Right lobe of liver (tissue), 6 donors: ENCODE data around the gene DLAT. TPM values are rescaled to one million over a fixed set of nuclear protein-coding genes. Genes with fewer than 3 reads are reported as not detected.
A peak's percentile ranks its signal among the peaks of the same experiment; 100 is the strongest.

ENCODE experiments used
- ATAC-seq, 4 donors: fragments of 200-7000 bp; cut with Tn5 transposase; one replicate each; pipeline ENCODE4 v1.9.1; 2020; ENCODE audit warnings: mild to moderate bottlenecking in 4 of 4, moderate library complexity in 4 of 4
- DNase-seq, 3 donors: peaks; one replicate each; pipeline ENCODE4 v3.0.0-alpha.2; 2020
- H3K27ac ChIP-seq, 3 donors: fragments of 200-600 bp; one replicate each; pipeline ENCODE4 v1.8.0; 2022
- H3K27me3 ChIP-seq, 2 donors: fragments of 200-600 bp; one replicate each; pipeline ENCODE4 v1.8.0; 2022
- H3K36me3 ChIP-seq, 4 donors: fragments of 200-600 bp; sonication (generic) in 1 of 4; one replicate each; pipeline versions ENCODE4 v1.5.1 to v1.8.0; 2017 to 2022; ENCODE audit warnings: control low read depth in 1 of 4
- H3K4me1 ChIP-seq, 4 donors: fragments of 200-600 bp; sonication (generic) in 1 of 4; one replicate each; pipeline versions ENCODE4 v1.5.1 to v1.8.0; 2017 to 2022; ENCODE audit warnings: control low read depth in 1 of 4
- H3K4me3 ChIP-seq, 3 donors: fragments of 200-600 bp; one replicate each; pipeline ENCODE4 v1.8.0; 2022
- H3K9me3 ChIP-seq, 4 donors: fragments of 200-600 bp; sonication (generic) in 1 of 4; one replicate each; pipeline versions ENCODE4 v1.5.1 to v1.8.0; 2017 to 2022; ENCODE audit warnings: control low read depth in 1 of 4
- CTCF ChIP-seq, 4 donors: fragments of 200-600 bp in 3 of 4; fragments of 450-650 bp in 1 of 4; IDR thresholded peaks; one replicate each; pipeline versions ENCODE4 v1.5.1 to v1.8.0; 2016 to 2022; ENCODE audit warnings: antibody characterized with exemption in 4 of 4, mild to moderate bottlenecking in 2 of 4
- POLR2A ChIP-seq: fragments of 450-650 bp; IDR thresholded peaks from one replicate; pipeline ENCODE4 v1.6.1; 2017; ENCODE audit warnings: antibody characterized with exemption, mild to moderate bottlenecking
- whole genome bisulfite sequencing: methylation state at CpG from one replicate; pipeline ENCODE4 v1.1.6; 2018; ENCODE audit warnings: low coverage, low lambda C conversion rate; ENCODE audit not compliant: insufficient coverage; ENCODE audit errors: missing lambda C conversion rate; 5-methylcytosine and 5-hydroxymethylcytosine counted together
- intact Hi-C, 2 donors: fragments of 100-400 bp; cut with DNase I; formaldehyde crosslinking; loops; one replicate each; pipeline versions ENCODE4 v1.11.2 to v1.14.1; 2022
- total RNA-seq, 6 experiments: library from RNA; depleted of rRNA in 2 of 6; stranded (reverse); fragments of >200 nt in 2 of 6; fragmentation: NEBNext Ultra II Directional in 3 of 6; extraction: Animal tissue kit (Norgen Biotek cat#: 25700) in 3 of 6; gene quantifications; one replicate each; pipeline versions ENCODE4 v1.1.0 to v1.2.4, GENCODE V29; 2016 to 2023
- donor health status: DM: no; HTN: yes; CAD: no.
- donor health status: DM: no; HTN: no; CAD: no.
- donor health status: DM: no; HTN: no; CAD: no.
- donor health status: DM: no; HTN: yes; CAD: no.
- donor health status: DM: no; HTN: yes; CAD: no.

The DLAT gene
- total RNA-seq, 6 experiments from 2014 or later: 10.8 to 37.4 (median 23.3) TPM

DNA sequence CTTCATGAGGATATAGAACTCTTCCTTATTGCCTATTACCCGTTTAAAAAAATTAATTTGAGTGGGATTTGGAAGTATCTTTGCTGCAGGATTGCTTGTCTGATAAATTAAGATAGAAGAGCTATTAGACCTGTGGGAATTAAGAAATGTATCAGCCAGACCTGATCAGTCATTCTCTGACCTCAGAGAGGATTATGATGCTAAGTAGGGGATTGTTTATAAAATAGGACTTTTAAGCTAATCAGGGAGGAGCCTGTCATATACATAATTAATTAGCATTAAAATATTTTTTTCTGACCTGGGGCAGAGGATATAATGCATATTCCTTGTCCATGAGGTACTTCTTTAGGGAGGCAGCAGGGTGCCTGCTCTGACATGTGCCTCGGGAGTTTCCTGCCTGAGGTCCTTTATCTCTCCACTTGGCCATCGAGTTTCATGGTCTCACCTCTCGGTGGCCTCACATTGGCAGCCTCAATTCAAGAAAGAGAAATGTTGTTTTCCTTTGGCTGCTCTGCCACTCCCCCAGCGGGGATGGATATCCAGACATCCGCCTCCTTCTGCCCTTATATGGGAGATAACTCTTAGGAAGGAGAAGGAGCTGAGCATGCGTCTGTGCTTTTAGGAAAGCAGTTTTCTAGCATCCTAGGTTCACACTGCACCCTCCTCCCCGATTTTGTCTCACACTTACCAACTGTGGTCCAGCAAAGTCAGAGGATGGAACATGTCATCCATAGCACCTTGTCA is 47.0 kb upstream of the DLAT start:
- Histone ChIP-seq H3K36me3 (peaks cover 0 to 7% (median 0%) of the 10 kb centered on the region in 4 donors), H3K4me3 (peak overlapping the region; percentile 49 to 61 (median 54)), H3K4me1 (peaks cover 0 to 7% (median 0%) of the 10 kb centered on the region in 4 donors), H3K27ac (peak overlapping the region in 1 of 3 donors; percentile 51), H3K9me3 (no peaks in the 10 kb centered on the region), H3K27me3 (no peaks in the 10 kb centered on the region)
- 51% methylated on average over 7 of the region's 8 CpGs for WGBS
- peak in 1 of 3 donors; percentile 23 for DNase-seq
- intact Hi-C loops: no loop called here
- peak in 2 of 4 donors; percentile 4 to 17 for ATAC-seq
- TF ChIP-seq CTCF (IDR thresholded peaks at IDR 0.05): no peak
- TF ChIP-seq POLR2A: no peak

DNA sequence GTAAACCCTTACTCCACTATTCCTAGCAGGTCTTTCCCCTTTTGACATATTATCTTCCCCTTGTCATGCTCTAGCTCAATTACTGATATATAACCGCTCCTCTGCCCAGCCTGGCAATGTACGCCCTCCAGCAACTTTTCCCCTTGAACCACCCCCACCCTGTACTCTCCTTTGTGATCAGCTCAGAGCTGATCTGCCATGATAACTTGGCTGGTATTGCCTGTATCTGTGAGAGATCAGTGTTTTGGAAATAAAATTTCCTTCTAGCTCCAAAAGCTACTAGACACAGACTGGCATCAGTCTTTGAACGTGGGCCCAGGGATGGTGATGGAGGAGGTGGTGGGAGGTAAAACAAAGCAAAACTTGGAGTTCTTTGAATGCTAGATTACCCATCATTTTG is 45.1 kb upstream of the DLAT start:
- Histone ChIP-seq H3K9me3 (no peaks in the 10 kb centered on the region), H3K27me3 (no peaks in the 10 kb centered on the region), H3K4me3 (no peak overlapping the region), H3K36me3 (peaks cover 0 to 7% (median 0%) of the 10 kb centered on the region in 4 donors), H3K27ac (no peak overlapping the region), H3K4me1 (peaks cover 0 to 20% (median 2%) of the 10 kb centered on the region in 4 donors)
- intact Hi-C loops: loop anchor here in 1 of 2 donors (10.0 kb wide), 1 partner anchor 45 kb away; the partner anchor contains the start of gene DIXDC1
- TF ChIP-seq POLR2A (no peak), CTCF (IDR thresholded peaks at IDR 0.05) (no peak)
- WGBS: 79% methylated on average over 3 of the region's 3 CpGs
- ATAC-seq (no peak), DNase-seq (no peak)

DNA sequence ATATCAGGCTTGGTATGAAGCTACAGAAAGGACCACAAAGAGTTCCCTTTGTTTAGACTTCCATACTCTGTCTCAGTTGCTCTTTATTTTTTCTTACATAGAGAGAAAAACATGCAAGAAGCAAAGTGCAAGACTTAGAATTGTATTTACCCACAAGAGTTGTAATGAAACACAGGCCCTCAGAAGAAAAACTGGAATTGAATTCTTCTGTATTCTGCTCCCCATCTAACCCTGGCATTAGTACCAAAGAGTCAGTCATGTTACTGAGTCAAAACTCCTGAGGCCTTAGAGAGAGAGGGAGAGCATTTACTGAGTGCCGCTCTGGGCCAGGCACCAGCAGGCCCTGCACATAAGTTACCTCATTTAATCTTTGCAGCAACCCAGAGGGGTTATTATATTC is 43.9 kb upstream of the DLAT start:
- Histone ChIP-seq H3K4me1 (peaks cover 0 to 30% (median 2%) of the 10 kb centered on the region in 4 donors), H3K36me3 (peaks cover 0 to 7% (median 0%) of the 10 kb centered on the region in 4 donors), H3K4me3 (no peak overlapping the region), H3K27me3 (no peaks in the 10 kb centered on the region), H3K9me3 (no peaks in the 10 kb centered on the region), H3K27ac (peak overlapping the region in 1 of 3 donors; percentile 93)
- ATAC-seq (no peak), DNase-seq (no peak)
- intact Hi-C loops: loop anchor here in 1 of 2 donors (10.0 kb wide), 1 partner anchor 46 kb away; the partner anchor contains the start of gene DIXDC1
- 100% methylated on average over 1 of the region's 1 CpG for WGBS
- TF ChIP-seq POLR2A (no peak), CTCF (IDR thresholded peaks at IDR 0.05) (no peak)

GRCh38 chr11:111982019-111982464 is 43.2 kb upstream of the DLAT start:
- Histone ChIP-seq H3K27ac (peak overlapping the region; percentile 86 to 96 (median 93)), H3K36me3 (peaks cover 0 to 7% (median 0%) of the 10 kb centered on the region in 4 donors), H3K4me1 (peaks cover 0 to 37% (median 5%) of the 10 kb centered on the region in 4 donors), H3K9me3 (no peaks in the 10 kb centered on the region), H3K4me3 (peak overlapping the region; percentile 26 to 52 (median 39)), H3K27me3 (no peaks in the 10 kb centered on the region)
- 21% methylated on average over 7 of the region's 7 CpGs for whole genome bisulfite sequencing
- intact Hi-C loops: loop anchor here in 1 of 2 donors (10.0 kb wide), 1 partner anchor 47 kb away; the partner anchor contains the start of gene DIXDC1
- DNase-seq (peak; percentile 73 to 88 (median 81)), ATAC-seq (peak; percentile 81 to 90 (median 85))
- TF ChIP-seq CTCF (IDR thresholded peaks at IDR 0.05) (peak; percentile 69 to 81 (median 81)), POLR2A (peak; percentile 51)
